Right forelimb (tissue), 1 donor: Measurements from ENCODE around the gene FKBP11.
A peak's percentile ranks its signal among the peaks of the same experiment; 100 is the strongest.

Experiments
- DNase-seq: peaks from one replicate; pipeline ENCODE4 v3.0.0-alpha.2; 2018

Gene FKBP11

GRCh38 chr12:48925304-48926011 is at the start of gene FKBP11:
TSS of gene FKBP11 (minus strand) at chr12:48925492. CDS start at chr12:48925428, 64 bp downstream.
- peak; percentile 80 for DNase-seq

- peak; percentile 56 for DNase-seq
Measured at GRCh38 chr12:48973941-48974673, 48.8 kb upstream of the FKBP11 start.

DNA sequence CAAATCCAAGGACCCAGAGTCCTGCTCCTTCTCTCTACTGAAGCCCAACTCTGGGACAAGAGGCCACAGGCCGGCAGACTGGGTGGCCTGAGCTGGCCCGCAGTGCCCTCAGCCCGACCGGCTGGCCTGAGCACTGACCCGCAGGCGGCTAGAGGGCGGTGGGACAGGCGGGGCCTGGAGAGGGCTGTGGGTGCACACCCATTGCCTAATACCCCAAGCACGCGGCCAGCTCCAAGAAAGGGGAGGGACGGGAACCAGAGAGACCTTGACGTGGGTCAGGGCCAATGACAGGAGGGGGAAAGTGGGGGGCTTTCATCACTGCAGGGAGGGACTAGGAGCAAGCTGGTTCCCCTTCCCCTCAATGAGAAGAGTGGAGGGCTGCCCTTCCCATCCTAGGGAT is 48.2 kb upstream of the FKBP11 start:
- DNase-seq, result peak; percentile 51

DNA sequence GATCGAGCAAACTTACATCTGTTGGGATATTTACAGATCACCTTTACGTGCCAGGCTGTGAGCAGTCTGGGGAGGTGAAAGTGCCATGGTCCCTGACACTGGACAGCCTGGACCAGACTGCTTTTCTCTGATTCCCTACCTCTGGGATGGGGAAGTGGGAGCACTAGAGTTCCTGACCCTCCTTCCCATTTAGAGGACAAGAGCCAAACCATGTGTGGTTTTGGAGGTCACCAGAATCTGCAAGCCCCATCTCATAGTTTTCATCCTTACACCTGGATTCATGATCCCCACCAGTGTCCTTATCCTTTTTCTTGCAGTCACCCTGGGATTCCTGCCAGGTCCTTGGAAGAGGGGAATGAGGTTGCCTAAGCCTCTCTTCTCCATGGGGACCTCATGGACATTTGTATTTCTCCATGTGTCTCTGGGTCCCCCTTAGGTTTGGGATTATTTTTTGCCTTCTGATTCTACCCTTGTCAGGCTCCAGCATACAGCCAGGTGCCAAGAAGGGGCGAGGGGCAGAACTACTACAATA is 47.7 kb upstream of the FKBP11 start:
- DNase-seq, result no peak

DNA sequence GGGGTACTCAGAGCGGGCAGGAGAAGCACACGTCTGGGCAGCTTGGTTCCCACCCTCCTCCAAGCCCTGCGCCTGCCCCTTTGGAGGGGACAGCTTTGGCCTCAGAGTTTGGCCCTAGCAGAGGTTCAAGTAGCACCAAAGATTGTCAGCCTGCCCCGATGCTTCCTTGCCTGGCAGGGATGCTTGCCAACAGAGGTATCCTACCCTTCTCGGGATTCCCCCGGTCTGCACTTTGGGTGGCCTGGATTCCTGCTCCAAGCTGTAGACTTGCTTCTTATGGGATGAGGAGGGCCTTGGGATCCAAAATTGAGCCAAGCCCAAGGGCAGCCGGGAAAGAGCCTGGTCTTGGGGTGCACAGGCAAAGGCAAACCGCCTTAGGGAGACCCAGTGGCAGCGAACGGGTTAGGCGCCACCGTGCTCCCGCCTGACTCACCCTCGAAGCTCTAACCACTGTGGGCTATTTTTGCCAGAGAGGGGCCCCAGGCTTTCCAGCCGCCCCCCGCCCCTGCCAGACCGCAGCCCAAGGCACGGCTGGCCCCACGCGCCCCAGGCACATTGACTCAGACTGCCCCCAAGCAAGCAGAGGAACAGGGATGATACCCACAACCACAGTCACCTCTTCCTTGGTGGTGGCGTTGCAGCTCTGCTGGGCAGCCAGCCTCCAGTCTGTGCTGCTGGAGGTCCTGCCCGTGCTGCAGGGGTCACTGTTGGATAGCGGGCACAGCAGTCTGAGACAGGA is 47.1 kb upstream of the FKBP11 start:
- peak; percentile 45 for DNase-seq

DNA sequence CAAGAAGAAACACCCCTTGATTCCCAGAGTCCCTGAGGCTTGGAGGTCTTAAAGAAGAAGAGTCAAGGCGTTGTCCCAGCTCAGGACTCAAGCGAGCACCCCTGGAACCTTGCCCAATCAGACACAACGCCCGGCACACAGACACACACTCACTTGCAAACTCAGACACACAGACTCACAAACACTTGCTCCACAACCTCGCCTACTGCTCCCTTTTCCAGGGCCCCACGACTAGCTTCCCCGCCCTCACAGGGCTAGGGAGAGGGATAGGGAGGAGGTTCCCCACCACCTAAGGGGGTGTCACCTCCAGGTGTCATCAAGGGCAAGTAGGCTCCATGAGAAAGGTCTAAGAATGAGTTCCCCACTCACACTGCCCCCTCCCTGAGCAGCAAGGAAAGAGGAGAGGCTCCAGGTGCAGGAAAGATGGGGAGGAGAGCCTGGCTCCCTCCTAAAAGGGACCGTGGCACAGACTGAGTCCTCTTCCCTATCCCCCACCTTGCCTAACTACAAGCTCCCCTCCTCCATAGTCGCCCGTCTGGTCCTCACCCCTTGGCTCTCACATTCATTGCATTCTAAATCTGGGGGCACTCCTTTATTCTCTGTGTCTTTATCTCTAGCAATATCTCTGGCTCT is 45.5 kb upstream of the FKBP11 start:
- no peak for DNase-seq

DNA sequence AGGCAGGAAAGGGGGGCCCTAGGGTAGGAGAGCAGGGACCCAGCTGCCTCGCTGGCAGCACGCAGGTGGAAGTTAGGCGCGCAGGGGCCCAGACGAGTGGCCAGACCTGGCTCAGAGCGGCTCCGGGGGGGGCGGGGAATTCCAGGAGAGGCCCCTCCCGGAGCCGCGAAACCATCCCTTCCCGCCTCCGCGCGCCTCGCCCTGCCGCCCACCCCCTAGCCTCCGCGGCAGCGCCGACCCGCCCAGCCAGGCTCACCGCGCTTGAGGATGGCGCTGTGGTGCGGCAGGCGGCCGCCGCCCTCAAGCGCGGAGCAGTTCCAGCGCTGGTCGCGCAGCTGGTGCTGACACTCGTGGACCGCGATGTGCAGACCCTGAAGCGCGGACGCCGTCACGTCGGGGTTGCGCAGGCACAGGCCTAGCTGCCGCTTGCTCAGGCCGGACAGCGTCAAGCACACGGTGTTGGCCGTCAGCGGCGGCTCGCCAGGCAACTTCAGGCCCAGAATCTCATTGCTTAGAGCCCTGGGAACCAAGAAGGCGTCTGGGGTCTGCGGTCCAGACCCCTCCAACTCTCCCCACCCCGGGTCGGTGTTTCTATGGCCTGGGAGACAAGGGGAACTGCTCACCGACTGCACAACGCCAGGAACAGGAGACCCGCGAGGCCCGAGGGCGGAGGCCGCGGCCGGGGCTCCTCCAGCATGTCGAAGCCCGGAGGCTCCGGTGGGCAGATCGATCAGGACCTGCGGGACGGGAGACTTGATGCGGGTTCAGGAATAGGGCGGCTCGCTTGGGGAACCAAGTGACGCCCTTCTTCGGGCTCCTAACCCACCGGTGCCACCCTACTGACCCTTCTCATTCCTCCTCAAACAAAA is 44.8 kb upstream of the FKBP11 start:
- peak; percentile 56 for DNase-seq

- DNase-seq, result no peak
Measured at GRCh38 chr12:48969160-48969771, 44.0 kb upstream of the FKBP11 start.

GRCh38 chr12:48968467-48968866 is 43.2 kb upstream of the FKBP11 start:
- no peak for DNase-seq

- no peak for DNase-seq
Measured at GRCh38 chr12:48967991-48968390, 42.7 kb upstream of the FKBP11 start.

DNA sequence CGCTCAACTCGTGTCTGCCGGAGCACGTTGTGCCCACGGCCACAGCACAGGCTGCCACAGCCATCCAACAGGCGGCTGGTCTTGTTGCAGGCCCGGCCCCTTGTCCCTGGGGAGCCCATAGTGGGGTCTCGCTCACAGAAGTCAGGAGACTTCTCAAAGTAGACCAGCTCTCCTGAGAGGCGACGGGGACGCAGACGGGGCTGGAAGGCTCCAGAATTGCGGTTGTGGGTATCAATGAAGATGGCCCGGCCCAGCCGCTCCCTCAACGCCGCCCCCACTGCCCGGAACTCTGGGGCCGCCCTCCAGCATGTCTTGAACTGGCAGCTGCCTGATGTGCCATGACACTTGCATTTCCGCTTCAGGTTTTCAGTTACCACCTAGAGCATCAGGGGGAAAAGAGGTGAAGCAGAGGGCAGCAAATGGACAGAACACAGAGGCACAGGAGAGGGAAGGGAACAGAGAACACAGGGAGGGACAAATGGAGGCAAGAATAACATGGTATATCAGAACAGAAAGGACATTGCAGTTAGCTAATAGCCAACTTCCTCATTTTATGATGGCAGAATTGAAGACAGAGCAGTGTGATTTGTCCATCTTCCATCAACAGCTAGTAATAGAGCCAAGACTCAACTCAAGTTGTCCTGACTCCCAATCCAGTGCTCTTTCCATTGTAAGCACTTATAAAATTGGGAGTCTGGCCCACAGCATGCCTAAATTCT is 41.0 kb upstream of the FKBP11 start:
- DNase-seq, result no peak

GRCh38 chr12:48965298-48965838 is 40.1 kb upstream of the FKBP11 start:
- no peak for DNase-seq

DNA sequence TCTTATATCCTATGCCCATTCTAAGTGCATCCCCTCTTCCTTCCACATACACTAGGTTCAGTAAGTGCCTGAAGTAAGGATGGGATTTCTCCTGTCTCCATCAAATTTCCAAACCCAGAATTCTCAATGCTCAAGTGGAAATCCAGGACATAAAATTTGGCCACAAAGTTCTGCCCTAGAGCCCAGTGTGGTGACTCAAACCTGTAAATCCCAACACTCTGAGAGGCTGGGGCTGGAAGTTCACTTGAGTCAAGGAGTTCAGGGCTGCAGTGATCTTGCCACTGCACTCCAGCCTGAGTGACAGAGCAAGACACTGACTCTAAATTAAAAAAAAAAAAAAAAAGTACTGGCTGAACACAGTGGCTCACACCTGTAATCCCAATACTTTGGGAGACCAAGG is 36.5 kb upstream of the FKBP11 start:
- no peak for DNase-seq

DNA sequence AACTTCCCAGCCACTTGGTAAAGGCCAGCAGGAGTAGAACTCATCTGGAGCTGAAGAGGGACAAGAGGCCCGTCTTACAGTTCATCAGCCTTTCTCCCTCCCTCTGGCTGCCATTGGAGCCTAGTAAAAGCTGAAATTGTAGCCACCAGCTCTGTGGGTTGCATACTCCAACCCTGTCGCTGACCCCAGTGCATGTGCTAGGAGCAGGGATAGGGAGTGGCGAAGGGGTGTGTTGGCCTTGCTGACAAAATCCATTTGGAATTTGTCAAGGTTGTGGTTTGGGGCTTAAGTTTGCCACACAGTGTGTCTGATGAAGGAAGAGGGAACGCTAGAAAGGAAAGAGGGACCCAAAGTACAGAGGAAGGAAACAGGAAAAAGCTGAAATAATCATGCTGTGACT is 36.0 kb upstream of the FKBP11 start:
- DNase-seq, result no peak

DNA sequence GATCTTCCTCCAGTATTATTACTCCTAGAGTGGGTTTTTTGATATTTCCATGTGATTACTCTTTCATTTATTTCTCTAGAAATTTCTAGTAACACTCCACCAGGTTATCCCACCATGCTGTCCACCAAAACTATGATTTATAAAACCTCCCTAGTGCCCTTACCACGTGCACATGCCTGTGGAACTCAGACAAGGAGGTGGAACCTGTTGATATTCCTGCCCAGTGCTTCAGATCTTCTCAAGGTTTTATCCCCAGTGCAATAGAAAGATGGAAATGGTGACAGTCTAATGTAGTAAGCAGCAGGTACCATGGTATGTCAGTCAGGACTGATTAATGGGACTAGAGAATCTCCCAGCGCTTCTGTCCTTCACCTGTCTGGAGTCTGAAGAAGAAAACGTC is 35.5 kb upstream of the FKBP11 start:
- DNase-seq, result no peak

DNA sequence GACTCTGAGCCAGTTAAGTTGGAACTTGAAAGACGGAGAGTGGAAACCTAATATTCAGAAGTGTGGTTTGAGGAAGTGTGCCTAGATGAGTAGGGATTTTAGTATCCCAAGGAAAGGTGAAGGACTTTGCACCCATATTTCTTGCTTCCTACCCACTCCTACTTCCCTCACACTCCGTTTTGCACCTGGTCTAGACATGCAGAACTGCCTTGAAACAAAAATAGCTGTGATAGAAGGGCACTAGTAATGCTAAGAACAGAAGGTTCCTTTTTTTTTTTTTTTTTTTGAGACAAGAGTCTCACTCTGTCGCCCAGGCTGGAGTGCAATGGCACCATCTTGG is 32.7 kb upstream of the FKBP11 start:
- DNase-seq, result no peak

DNA sequence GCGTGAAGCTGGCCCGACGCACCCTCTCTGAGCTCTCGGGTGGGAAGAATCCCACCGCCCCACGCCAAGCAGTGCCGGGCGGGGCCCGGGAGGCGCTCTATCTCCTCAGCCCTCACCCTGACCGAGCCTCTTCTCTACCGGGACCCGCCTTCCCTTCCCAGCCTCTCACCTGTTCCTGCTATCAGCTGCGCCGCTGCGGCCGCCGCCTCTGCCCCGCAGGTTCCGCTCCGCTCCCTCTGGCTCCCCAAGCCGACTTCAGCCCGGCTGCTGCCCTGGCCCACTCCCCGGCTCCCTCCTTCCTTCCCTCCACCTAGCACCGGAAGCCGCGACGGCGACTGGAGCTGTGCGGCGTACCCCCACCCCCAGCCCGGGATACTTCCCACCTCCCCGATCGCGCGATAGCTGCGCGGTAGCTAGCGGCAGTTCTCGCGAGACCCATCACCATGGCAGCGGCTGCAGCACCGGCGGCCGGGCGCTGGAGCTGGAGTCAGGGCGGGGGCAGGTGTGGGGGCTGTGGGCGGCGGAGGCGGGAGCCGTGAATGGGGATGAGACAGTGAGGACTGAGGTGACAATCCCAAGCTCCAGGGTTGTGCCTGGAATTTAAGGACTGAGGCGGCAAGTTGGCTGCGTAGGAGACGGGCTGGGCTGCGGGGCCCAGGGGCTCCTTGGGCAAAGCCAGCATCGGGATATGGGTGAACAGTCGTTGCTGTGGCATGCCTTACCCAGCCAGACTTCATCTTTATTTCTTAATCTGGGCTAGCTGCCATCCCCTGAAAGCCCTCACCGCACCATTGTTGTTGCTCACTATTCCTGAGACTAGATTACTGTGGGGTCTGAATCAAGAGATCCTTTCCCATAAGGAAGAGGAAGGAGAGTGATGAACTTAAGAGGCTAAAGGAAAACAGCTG is 32.1 kb upstream of the FKBP11 start, which contains the start of gene ARF3:
ARF3 (minus strand) TSS at position 347 of the 908 bp plus-strand sequence. CDS start 16,392 bp downstream, outside the sequence.
- DNase-seq, result peak; percentile 96

- DNase-seq, result peak; percentile 91
Measured at GRCh38 chr12:48956279-48957140, 31.2 kb upstream of the FKBP11 start.
